B cell (primary cell): ENCODE data around the gene ZC3H15. TPM values are rescaled to one million over a fixed set of nuclear protein-coding genes. Genes with fewer than 3 reads are reported as not detected.

Source experiments
- ATAC-seq: fragments of 200-7000 bp; cut with Tn5 transposase; one replicate; pipeline ENCODE4 v1.10.0; 2021; ENCODE audit warnings: low read depth, mild to moderate bottlenecking, moderate number of reproducible peaks, moderate library complexity
- CTCF ChIA-PET: fragments of 350-600 bp; sonication (Branson Sonifier 250); formaldehyde crosslinking; loops from one replicate; lab custom pipeline; 2021; ENCODE audit warnings: antibody characterized with exemption, inconsistent platforms; lab: Charles Lee
- POLR2A ChIA-PET: fragments of 350-600 bp; sonication (Branson Sonifier 250); formaldehyde crosslinking; loops from one replicate; lab custom pipeline; 2021; ENCODE audit warnings: antibody characterized with exemption; lab: Charles Lee
- DNase-seq: peaks from one replicate; pipeline ENCODE4 v3.0.0; 2013
- H2AFZ ChIP-seq: 2 replicates; pipeline ENCODE4 v1.6.1; 2012; ENCODE audit warnings: mild to moderate bottlenecking, low read depth, low read length; ENCODE audit not compliant: insufficient read depth, poor library complexity, severe bottlenecking
- H3K27ac ChIP-seq, 2 donors: 1 replicate in 1 of 2; 2 replicates in 1 of 2; pipeline ENCODE4 v1.5.1; 2012 to 2013; ENCODE audit warnings: low read length in 2 of 2, mild to moderate bottlenecking in 2 of 2, moderate library complexity in 1 of 2
- H3K27me3 ChIP-seq, 4 experiments: fragments of 200-600 bp in 1 of 4; sonication (generic) in 1 of 4; replicated peaks in 1 of 4; 1 replicate in 2 of 4; 2 replicates in 2 of 4; pipeline versions ENCODE4 v1.6.1 to v1.7.0; 2013 to 2016; ENCODE audit warnings: low read length in 3 of 4, mild to moderate bottlenecking in 2 of 4, mixed read lengths in 1 of 4, moderate library complexity in 1 of 4; ENCODE audit not compliant: insufficient read depth in 4 of 4, control insufficient read depth in 3 of 4; ENCODE audit errors: control extremely low read depth in 1 of 4
- H3K36me3 ChIP-seq, 2 experiments: replicated peaks in 1 of 2; 1 replicate in 1 of 2; 2 replicates in 1 of 2; pipeline versions ENCODE4 v1.6.1 to v1.7.1; 2013; ENCODE audit warnings: low read length in 1 of 2; ENCODE audit not compliant: insufficient read depth in 2 of 2, control insufficient read depth in 1 of 2; ENCODE audit errors: control extremely low read depth in 1 of 2, extremely low read depth in 1 of 2
- H3K4me1 ChIP-seq, 2 donors: fragments of 200-600 bp in 1 of 2; sonication (generic) in 1 of 2; 1 replicate in 1 of 2; 2 replicates in 1 of 2; pipeline versions ENCODE4 v1.5.1 to v1.6.1; 2013 to 2017; ENCODE audit warnings: low read length in 2 of 2; ENCODE audit not compliant: control insufficient read depth in 2 of 2, insufficient read depth in 2 of 2
- H3K4me2 ChIP-seq: replicated peaks from 2 replicates; pipeline ENCODE3; 2012; ENCODE audit warnings: mild to moderate bottlenecking, low read depth, low read length; ENCODE audit not compliant: poor library complexity, severe bottlenecking
- H3K4me3 ChIP-seq, 5 experiments: fragments of 200-600 bp in 1 of 5; sonication (generic) in 1 of 5; 1 replicate in 3 of 5; 2 replicates in 2 of 5; pipeline versions ENCODE4 v1.5.1 to v1.7.0; 2011 to 2016; ENCODE audit warnings: low read length in 4 of 5, mild to moderate bottlenecking in 4 of 5, low read depth in 2 of 5, control low read depth in 1 of 5, moderate library complexity in 1 of 5; ENCODE audit not compliant: insufficient read depth in 1 of 5; ENCODE audit errors: control extremely low read depth in 1 of 5, extremely low read depth in 1 of 5
- H3K79me2 ChIP-seq: fragments of 200-600 bp; sonication (generic); one replicate; pipeline ENCODE4 v1.6.0; 2016; ENCODE audit warnings: low read length; ENCODE audit not compliant: control insufficient read depth, insufficient read depth
- H3K9ac ChIP-seq: fragments of 200-600 bp; sonication (generic); 2 replicates; pipeline ENCODE4 v1.6.1; 2017; ENCODE audit warnings: mild to moderate bottlenecking, low read length, moderate library complexity
- H3K9me3 ChIP-seq, 3 donors: one replicate each; pipeline versions ENCODE4 v1.6.1 to v1.7.1; 2013; ENCODE audit warnings: low read length in 2 of 3; ENCODE audit not compliant: control insufficient read depth in 2 of 3, insufficient read depth in 1 of 3; ENCODE audit errors: control extremely low read depth in 1 of 3
- H4K20me1 ChIP-seq: 2 replicates; pipeline ENCODE4 v1.6.0; 2012; ENCODE audit warnings: mild to moderate bottlenecking, low read length; ENCODE audit not compliant: insufficient read depth, control insufficient read depth, poor library complexity, severe bottlenecking
- H3K27ac Mint-ChIP-seq: one replicate; pipeline ENCODE4 v1.8.0; 2021; ENCODE audit warnings: mixed read lengths
- H3K27me3 Mint-ChIP-seq: one replicate; pipeline ENCODE4 v1.8.0; 2021; ENCODE audit warnings: mixed read lengths
- H3K4me1 Mint-ChIP-seq: one replicate; pipeline ENCODE4 v1.8.0; 2021; ENCODE audit warnings: mixed read lengths
- H3K4me3 Mint-ChIP-seq: one replicate; pipeline ENCODE4 v1.8.0; 2021; ENCODE audit warnings: mixed read lengths
- H3K9me3 Mint-ChIP-seq: one replicate; pipeline ENCODE4 v1.8.0; 2022; ENCODE audit warnings: mixed read lengths; ENCODE audit not compliant: insufficient read depth
- CTCF ChIP-seq: fragments of 200-600 bp; IDR thresholded peaks from one replicate; pipeline ENCODE4 v1.8.0; 2022; ENCODE audit warnings: antibody characterized with exemption, mild to moderate bottlenecking
- EZH2 ChIP-seq: IDR thresholded peaks from 2 replicates; pipeline ENCODE4 v1.6.1; 2012; ENCODE audit warnings: borderline replicate concordance, low read depth, mild to moderate bottlenecking, moderate library complexity, low read length; ENCODE audit not compliant: insufficient read depth, poor library complexity, severe bottlenecking
- WGBS: methylation state at CpG from one replicate; pipeline ENCODE4 v1.1.5; 2013; ENCODE audit warnings: missing lambda C conversion rate; ENCODE audit not compliant: insufficient coverage; 5-methylcytosine and 5-hydroxymethylcytosine counted together
- intact Hi-C: fragments of 100-400 bp; cut with micrococcal nuclease; formaldehyde crosslinking; loops from one replicate; pipeline ENCODE4 v1.10.0; 2022
- polyA plus RNA-seq: library from polyadenylated mRNA; depleted of rRNA; stranded (reverse); fragments of >200 nt; gene quantifications from 2 replicates; pipeline ENCODE4 v1.2.3, GENCODE V29; 2012
- total RNA-seq, 2 donors: library from RNA; stranded (reverse); fragments of 120-200 nt in 1 of 2; gene quantifications; 1 replicate in 1 of 2; 2 replicates in 1 of 2; pipeline versions ENCODE4 v1.2.3 to v1.2.4, GENCODE V29; 2013 to 2022

ZC3H15 gene
- total and polyA plus RNA-seq, 2 donors (not counting 1 experiment from before 2014, with no cell fraction given) = 29.6 to 61.4 TPM

- H3K4me2 ChIP-seq = no peak overlapping the region
- POLR2A ChIA-PET = no interaction called here
- DNase-seq (no peak), ATAC-seq (no peak)
- Mint-ChIP-seq H3K27me3 (peaks cover 4% of the 10 kb centered on the region), H3K4me1 (no peaks in the 10 kb centered on the region), H3K9me3 (no peaks in the 10 kb centered on the region), H3K27ac (no peak overlapping the region), H3K4me3 (no peak overlapping the region)
- no peak overlapping the region for H2AFZ ChIP-seq
- H3K36me3 ChIP-seq = no peaks in the 10 kb centered on the region
- H3K9ac ChIP-seq = no peak overlapping the region
- no peak for TF ChIP-seq CTCF
- no peak for TF ChIP-seq EZH2
- no peaks in the 10 kb centered on the region for H3K79me2 ChIP-seq
- H4K20me1 ChIP-seq = no peaks in the 10 kb centered on the region
- intact Hi-C loops = no loop called here
- no peaks in the 10 kb centered on the region for H3K4me1 ChIP-seq
- H3K27me3 ChIP-seq = no peaks in the 10 kb centered on the region
- H3K4me3 ChIP-seq = no peak overlapping the region
- H3K27ac ChIP-seq = no peak overlapping the region
- CTCF ChIA-PET = interaction anchor here (0.6 kb wide), 1 partner anchor 640 kb away, joined by 3 read pairs; no protein-coding TSS in a partner anchor
- H3K9me3 ChIP-seq = no peaks in the 10 kb centered on the region
These were observed 45.3 kb downstream of the ZC3H15 start for GRCh38 chr2:186531257-186531775.

- no peaks in the 10 kb centered on the region for H3K79me2 ChIP-seq
- Mint-ChIP-seq H3K27me3 (peaks cover 4% of the 10 kb centered on the region), H3K27ac (no peak overlapping the region), H3K4me3 (no peak overlapping the region), H3K4me1 (no peaks in the 10 kb centered on the region), H3K9me3 (no peaks in the 10 kb centered on the region)
- H4K20me1 ChIP-seq = no peaks in the 10 kb centered on the region
- no peak for TF ChIP-seq CTCF
- TF ChIP-seq EZH2 = no peak
- POLR2A ChIA-PET = no interaction called here
- H3K4me1 ChIP-seq = no peaks in the 10 kb centered on the region
- no peak overlapping the region for H3K9ac ChIP-seq
- no peaks in the 10 kb centered on the region for H3K27me3 ChIP-seq
- intact Hi-C loops = no loop called here
- H3K4me3 ChIP-seq = no peak overlapping the region
- ATAC-seq (no peak), DNase-seq (no peak)
- CTCF ChIA-PET = no interaction called here
- no CpG with 5 or more reads among the region's 1 CpG for WGBS
- no peak overlapping the region for H3K4me2 ChIP-seq
- no peaks in the 10 kb centered on the region for H3K9me3 ChIP-seq
- no peak overlapping the region for H2AFZ ChIP-seq
- no peaks in the 10 kb centered on the region for H3K36me3 ChIP-seq
- no peak overlapping the region for H3K27ac ChIP-seq
These were observed 46.8 kb downstream of the ZC3H15 start for GRCh38 chr2:186532891-186533290.
